ENCODE results near the gene CAMK2N1.
"Not testable (repeated sequence)": the region's sequence is repeated elsewhere in the genome, so short reads cannot be mapped to it uniquely, and the experiment has no call there.

Gene CAMK2N1

GRCh38 chr1:20485527-20486456 lies at the start of gene CAMK2N1:
TSS of gene CAMK2N1 (minus strand) at chr1:20486210. CDS start at chr1:20485379, 831 bp downstream.
- no peak for DNase-seq (ENCODE audit: low spot score)

GRCh38 chr1:20534659-20535417 lies 48.8 kb upstream of the CAMK2N1 start:
- DNase-seq (ENCODE audit: low spot score) = no peak

- DNase-seq (ENCODE audit: low spot score) = no peak
Observed at GRCh38 chr1:20533635-20534034, 47.6 kb upstream of the CAMK2N1 start.

GRCh38 chr1:20530901-20531300 lies 44.9 kb upstream of the CAMK2N1 start:
- DNase-seq (ENCODE audit: low spot score) = no peak

- no peak for DNase-seq (ENCODE audit: low spot score)
Observed at GRCh38 chr1:20530306-20530705, 44.3 kb upstream of the CAMK2N1 start.

GRCh38 chr1:20528221-20528620 lies 42.2 kb upstream of the CAMK2N1 start:
- DNase-seq (ENCODE audit: low spot score) = no peak

- DNase-seq (ENCODE audit: low spot score) = no peak
Observed at GRCh38 chr1:20526267-20526666, 40.3 kb upstream of the CAMK2N1 start.

GRCh38 chr1:20521960-20522861 lies 36.2 kb upstream of the CAMK2N1 start:
- DNase-seq (ENCODE audit: low spot score) = peak; percentile 63

- not testable (repeated sequence) for DNase-seq (ENCODE audit: low spot score)
Observed at GRCh38 chr1:20519609-20520262, 33.7 kb upstream of the CAMK2N1 start.

- DNase-seq (ENCODE audit: low spot score) = no peak
Observed at GRCh38 chr1:20511518-20512428, 25.8 kb upstream of the CAMK2N1 start.

- DNase-seq (ENCODE audit: low spot score) = no peak
Observed at GRCh38 chr1:20508411-20508771, 22.4 kb upstream of the CAMK2N1 start.

GRCh38 chr1:20507564-20508410 lies 21.8 kb upstream of the CAMK2N1 start, which contains the start of gene MUL1:
TSS of gene MUL1 (minus strand) at chr1:20508151. CDS start at chr1:20508024, 127 bp downstream.
- peak; percentile 86 for DNase-seq (ENCODE audit: low spot score)

- DNase-seq (ENCODE audit: low spot score) = no peak
Observed at GRCh38 chr1:20507248-20507563, 21.2 kb upstream of the CAMK2N1 start.

- no peak for DNase-seq (ENCODE audit: low spot score)
Observed at GRCh38 chr1:20505488-20505887, 19.5 kb upstream of the CAMK2N1 start.

GRCh38 chr1:20500716-20501115 lies 14.7 kb upstream of the CAMK2N1 start:
- DNase-seq (ENCODE audit: low spot score) = no peak

- DNase-seq (ENCODE audit: low spot score) = no peak
Observed at GRCh38 chr1:20499718-20500117, 13.7 kb upstream of the CAMK2N1 start.

- no peak for DNase-seq (ENCODE audit: low spot score)
Observed at GRCh38 chr1:20499105-20499504, 13.1 kb upstream of the CAMK2N1 start.

GRCh38 chr1:20498116-20498515 lies 12.1 kb upstream of the CAMK2N1 start:
- DNase-seq (ENCODE audit: low spot score) = no peak

- no peak for DNase-seq (ENCODE audit: low spot score)
Observed at GRCh38 chr1:20497506-20497905, 11.5 kb upstream of the CAMK2N1 start.
